MM.1S (cell line): ENCODE results near the gene S100A7.
"Not testable (repeated sequence)": the region's sequence is repeated elsewhere in the genome, so short reads cannot be mapped to it uniquely, and the experiment has no call there.

Experiments
- EZH2 ChIP-seq: fragments of 300-600 bp; sonication (generic); optimal IDR thresholded peaks from 2 replicates; pipeline ENCODE3; 2017; ENCODE audit warnings: low read depth, mild to moderate bottlenecking, antibody characterized with exemption, low read length, mixed read lengths
- EZH2phosphoT487 ChIP-seq: fragments of 300-600 bp; sonication (generic); IDR thresholded peaks from 2 replicates; pipeline ENCODE4 v1.6.1; 2018; ENCODE audit warnings: antibody characterized with exemption, low read length
- TF ChIP-seq, protein P1 (sequence below): fragments of 300-600 bp; sonication (generic); IDR thresholded peaks from 2 replicates; pipeline ENCODE4 v1.5.1; 2016; ENCODE audit warnings: antibody characterized with exemption, low read length, mixed read lengths

- not testable (repeated sequence) for TF ChIP-seq EZH2, EZH2phosphoT487
- TF ChIP-seq, protein P1, sequence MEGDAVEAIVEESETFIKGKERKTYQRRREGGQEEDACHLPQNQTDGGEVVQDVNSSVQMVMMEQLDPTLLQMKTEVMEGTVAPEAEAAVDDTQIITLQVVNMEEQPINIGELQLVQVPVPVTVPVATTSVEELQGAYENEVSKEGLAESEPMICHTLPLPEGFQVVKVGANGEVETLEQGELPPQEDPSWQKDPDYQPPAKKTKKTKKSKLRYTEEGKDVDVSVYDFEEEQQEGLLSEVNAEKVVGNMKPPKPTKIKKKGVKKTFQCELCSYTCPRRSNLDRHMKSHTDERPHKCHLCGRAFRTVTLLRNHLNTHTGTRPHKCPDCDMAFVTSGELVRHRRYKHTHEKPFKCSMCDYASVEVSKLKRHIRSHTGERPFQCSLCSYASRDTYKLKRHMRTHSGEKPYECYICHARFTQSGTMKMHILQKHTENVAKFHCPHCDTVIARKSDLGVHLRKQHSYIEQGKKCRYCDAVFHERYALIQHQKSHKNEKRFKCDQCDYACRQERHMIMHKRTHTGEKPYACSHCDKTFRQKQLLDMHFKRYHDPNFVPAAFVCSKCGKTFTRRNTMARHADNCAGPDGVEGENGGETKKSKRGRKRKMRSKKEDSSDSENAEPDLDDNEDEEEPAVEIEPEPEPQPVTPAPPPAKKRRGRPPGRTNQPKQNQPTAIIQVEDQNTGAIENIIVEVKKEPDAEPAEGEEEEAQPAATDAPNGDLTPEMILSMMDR = not testable (repeated sequence)
Measured at GRCh38 chr1:153418758-153419435, 41.6 kb downstream of the S100A7 start.
